Measurements from ENCODE around the gene MYOM1.

DNA sequence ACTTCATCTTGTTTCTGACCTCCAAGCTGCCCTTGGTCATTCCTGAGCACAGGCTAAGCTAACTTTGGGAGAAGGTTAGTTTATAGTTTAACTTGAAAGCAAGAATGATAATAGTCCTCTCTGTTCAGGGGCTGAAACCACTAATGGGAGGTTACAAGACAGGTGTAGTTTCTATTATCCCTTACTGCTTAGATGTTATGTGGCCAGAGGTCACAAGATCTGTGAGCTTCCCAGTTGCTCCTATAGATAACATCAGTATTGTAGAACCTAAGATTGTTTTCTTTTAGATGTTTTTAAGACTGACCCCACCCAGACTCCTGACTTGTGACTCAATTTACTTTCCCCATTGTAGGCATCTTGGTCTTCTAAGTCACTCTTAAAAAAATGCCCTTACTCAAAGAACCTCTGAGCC is 112.0 kb downstream of the MYOM1 start:
- TF ChIP-seq CTCF (conservative IDR thresholded peaks at IDR 0.05): no peak
- no peak for TF ChIP-seq ZFX (IDR thresholded peaks at IDR 0.05)
